ENCODE measurements around the gene CLSTN1.
"Not testable (repeated sequence)": the region's sequence is repeated elsewhere in the genome, so short reads cannot be mapped to it uniquely, and the experiment has no call there.

CLSTN1 gene

DNA sequence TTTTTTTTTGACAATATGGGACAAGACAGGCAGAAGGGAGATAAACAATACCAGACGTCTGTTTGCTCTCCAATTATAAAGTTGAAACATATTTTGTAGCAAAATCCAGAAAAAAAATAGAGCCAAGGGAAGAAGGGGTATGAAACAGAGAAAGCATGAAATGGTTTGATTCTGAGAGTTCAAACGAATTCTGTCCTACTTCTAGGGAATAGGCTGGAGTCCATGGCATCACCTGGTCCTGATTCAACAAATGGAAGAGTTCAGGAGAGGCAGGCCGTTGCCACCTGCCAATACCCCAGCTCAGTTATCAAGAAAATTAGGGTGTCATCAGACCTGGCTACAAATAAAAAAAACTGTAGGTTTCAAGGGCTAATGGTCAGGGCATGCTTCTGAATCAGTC is 71.8 kb downstream of the CLSTN1 start:
- H3K36me3 ChIP-seq (ENCODE audit: control insufficient read depth, insufficient read depth, low read length), result peaks cover 37% of the 10 kb centered on the region
- no peak overlapping the region for H3K27ac ChIP-seq (ENCODE audit: insufficient read depth, low read depth, low read length, poor library complexity, severe bottlenecking)
- peaks cover 10% of the 10 kb centered on the region for H3K4me1 ChIP-seq (ENCODE audit: control insufficient read depth, insufficient read depth, low read length)
- H3K4me3 ChIP-seq (ENCODE audit: insufficient read depth, low read depth, low read length), result no peak overlapping the region
- no peaks in the 10 kb centered on the region for H3K27me3 ChIP-seq (ENCODE audit: control insufficient read depth, insufficient read depth, low read length, poor library complexity, severe bottlenecking)
- no peaks in the 10 kb centered on the region for H3K9me3 ChIP-seq (ENCODE audit: control insufficient read depth, low read length)
- 92 to 95% methylated on average over 3 of the region's 3 CpGs for WGBS, 2 experiments

DNA sequence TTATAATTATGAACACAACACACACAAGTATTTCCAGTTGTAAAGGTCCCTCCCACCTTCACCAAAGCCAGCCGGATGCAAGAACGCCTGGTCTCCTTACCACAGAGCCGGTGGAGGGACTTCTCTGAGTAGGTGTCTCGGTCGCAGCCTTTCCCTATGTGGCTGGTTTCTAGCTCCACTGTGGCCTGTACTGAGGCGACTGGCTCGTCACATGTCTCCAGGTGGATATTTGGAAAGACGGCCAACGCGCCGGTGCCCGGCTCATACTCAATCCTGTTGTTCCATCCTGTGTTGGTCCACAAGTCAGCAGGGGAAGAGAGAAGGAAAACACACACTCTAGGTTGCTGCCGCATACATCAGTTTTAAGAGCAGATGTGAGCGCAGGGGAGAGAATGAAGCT is 74.4 kb downstream of the CLSTN1 start:
- H3K27me3 ChIP-seq (ENCODE audit: control insufficient read depth, insufficient read depth, low read length, poor library complexity, severe bottlenecking), result no peaks in the 10 kb centered on the region
- H3K4me3 ChIP-seq (ENCODE audit: insufficient read depth, low read depth, low read length), result no peak overlapping the region
- peaks cover 3% of the 10 kb centered on the region for H3K4me1 ChIP-seq (ENCODE audit: control insufficient read depth, insufficient read depth, low read length)
- peaks cover 37% of the 10 kb centered on the region for H3K36me3 ChIP-seq (ENCODE audit: control insufficient read depth, insufficient read depth, low read length)
- WGBS, 2 experiments, result 98% methylated on average over 14 of the region's 14 CpGs
- H3K27ac ChIP-seq (ENCODE audit: insufficient read depth, low read depth, low read length, poor library complexity, severe bottlenecking), result no peak overlapping the region
- H3K9me3 ChIP-seq (ENCODE audit: control insufficient read depth, low read length), result no peaks in the 10 kb centered on the region

DNA sequence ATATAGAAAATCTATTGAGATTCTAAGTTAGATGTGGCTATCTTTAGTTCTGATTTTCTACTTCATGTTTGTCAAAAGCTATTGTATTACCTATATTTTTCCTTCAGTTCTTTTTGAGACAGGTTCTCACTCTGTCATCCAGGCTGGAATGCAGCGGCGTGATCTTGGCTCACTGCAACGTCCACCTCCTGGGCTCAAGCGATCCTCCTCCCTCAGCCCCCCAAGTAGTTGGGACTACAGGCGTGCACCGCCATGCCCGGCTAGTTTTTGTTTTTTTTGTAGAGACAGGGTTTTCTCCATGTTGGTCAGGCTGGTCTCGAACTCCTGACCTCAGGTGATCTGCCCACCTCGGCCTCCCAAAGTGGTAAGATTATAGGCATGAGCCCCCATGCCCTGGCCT is 75.4 kb downstream of the CLSTN1 start:
- H3K27ac ChIP-seq (ENCODE audit: insufficient read depth, low read depth, low read length, poor library complexity, severe bottlenecking); H3K9me3 ChIP-seq (ENCODE audit: control insufficient read depth, low read length); H3K4me1 ChIP-seq (ENCODE audit: control insufficient read depth, insufficient read depth, low read length); H3K4me3 ChIP-seq (ENCODE audit: insufficient read depth, low read depth, low read length); H3K27me3 ChIP-seq (ENCODE audit: control insufficient read depth, insufficient read depth, low read length, poor library complexity, severe bottlenecking): not testable (repeated sequence)
- WGBS, 2 experiments, result 87 to 91% methylated on average over 9 of the region's 9 CpGs
- H3K36me3 ChIP-seq (ENCODE audit: control insufficient read depth, insufficient read depth, low read length), result peaks cover 46% of the 10 kb centered on the region

DNA sequence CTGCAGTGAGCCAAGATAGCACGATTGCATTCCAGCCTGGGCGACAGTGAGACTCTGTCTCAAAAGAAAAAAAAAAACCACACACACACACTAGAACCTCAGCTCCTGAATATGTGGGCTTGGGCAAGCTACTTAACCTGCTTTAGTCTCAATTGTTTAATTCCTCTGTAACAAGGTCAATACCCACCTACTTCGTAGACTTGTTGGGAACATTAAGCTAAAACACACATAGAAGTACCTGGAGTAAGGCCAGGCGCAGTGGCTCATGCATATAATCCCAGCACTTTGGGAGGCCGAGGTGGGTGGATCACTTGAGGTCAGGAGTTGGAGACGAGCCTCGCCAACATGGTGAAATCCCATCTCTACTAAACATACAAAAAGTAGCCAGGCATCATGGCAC is 77.1 kb downstream of the CLSTN1 start:
- H3K36me3 ChIP-seq (ENCODE audit: control insufficient read depth, insufficient read depth, low read length), result peaks cover 61% of the 10 kb centered on the region
- H3K27me3 ChIP-seq (ENCODE audit: control insufficient read depth, insufficient read depth, low read length, poor library complexity, severe bottlenecking), result no peaks in the 10 kb centered on the region
- H3K4me3 ChIP-seq (ENCODE audit: insufficient read depth, low read depth, low read length), result no peak overlapping the region
- no peaks in the 10 kb centered on the region for H3K9me3 ChIP-seq (ENCODE audit: control insufficient read depth, low read length)
- 88 to 92% methylated on average over 7 of the region's 7 CpGs for WGBS, 2 experiments
- H3K4me1 ChIP-seq (ENCODE audit: control insufficient read depth, insufficient read depth, low read length), result no peaks in the 10 kb centered on the region
- H3K27ac ChIP-seq (ENCODE audit: insufficient read depth, low read depth, low read length, poor library complexity, severe bottlenecking), result no peak overlapping the region

DNA sequence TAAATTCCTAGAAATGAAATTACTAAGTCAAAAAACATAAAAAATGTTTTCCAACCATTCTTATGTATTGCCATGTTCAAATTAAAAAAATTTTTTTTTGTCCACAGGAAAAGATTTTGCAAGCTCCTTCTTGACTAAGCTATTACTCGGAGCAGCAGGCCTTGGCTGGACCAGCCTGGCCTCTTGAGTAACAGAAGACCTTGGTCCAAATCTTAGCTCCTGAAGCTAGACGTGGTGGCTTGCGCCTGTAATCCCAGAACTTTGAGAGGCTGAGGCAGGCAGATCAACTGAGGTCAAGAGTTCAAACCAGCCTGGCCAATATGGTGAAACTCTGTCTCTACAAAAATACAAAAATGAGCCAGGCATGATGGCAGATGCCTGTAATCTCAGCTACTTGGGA is 77.6 kb downstream of the CLSTN1 start:
- peaks cover 62% of the 10 kb centered on the region for H3K36me3 ChIP-seq (ENCODE audit: control insufficient read depth, insufficient read depth, low read length)
- 93 to 97% methylated on average over 3 of the region's 3 CpGs for WGBS, 2 experiments
- no peaks in the 10 kb centered on the region for H3K27me3 ChIP-seq (ENCODE audit: control insufficient read depth, insufficient read depth, low read length, poor library complexity, severe bottlenecking)

DNA sequence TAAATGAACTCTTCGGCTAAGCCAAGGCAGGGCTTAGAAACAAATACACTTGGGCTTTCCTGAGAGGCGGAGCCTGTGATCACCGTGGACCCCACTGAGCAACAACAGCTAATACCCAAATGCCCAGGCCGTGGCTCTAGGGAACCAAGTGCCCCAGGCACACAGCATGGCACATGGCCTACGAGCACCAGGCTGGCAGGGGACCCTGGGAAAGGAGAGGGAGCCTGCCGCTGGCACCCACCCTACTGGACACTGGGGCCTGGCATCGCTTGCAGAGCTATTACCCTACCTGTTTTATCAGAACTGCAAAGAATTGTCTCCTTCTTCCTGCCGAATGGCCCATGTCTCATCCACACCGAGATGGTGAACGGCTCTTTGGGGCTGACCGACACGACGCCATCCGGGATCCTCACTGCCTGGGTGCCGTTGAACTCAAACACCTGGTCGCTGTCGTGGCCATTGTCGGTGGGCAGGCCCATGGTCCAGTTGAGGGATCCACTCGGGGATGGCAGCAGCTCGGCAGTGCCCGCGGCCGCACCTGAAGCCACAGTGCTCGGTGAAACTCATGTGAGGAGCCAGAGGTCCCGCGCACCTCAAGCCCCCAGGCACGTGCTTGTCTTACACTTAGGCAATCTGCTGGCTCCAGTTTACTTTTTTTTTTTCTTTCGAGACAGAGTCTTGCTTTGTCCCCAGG is 79.5 kb downstream of the CLSTN1 start:
- whole genome bisulfite sequencing, 2 experiments, result 95 to 97% methylated on average over 28 of the region's 28 CpGs
- Histone ChIP-seq H3K4me3 (ENCODE audit: insufficient read depth, low read depth, low read length) (no peak overlapping the region), H3K36me3 (ENCODE audit: control insufficient read depth, insufficient read depth, low read length) (peaks cover 53% of the 10 kb centered on the region), H3K27ac (ENCODE audit: insufficient read depth, low read depth, low read length, poor library complexity, severe bottlenecking) (no peak overlapping the region), H3K4me1 (ENCODE audit: control insufficient read depth, insufficient read depth, low read length) (no peaks in the 10 kb centered on the region), H3K9me3 (ENCODE audit: control insufficient read depth, low read length) (no peaks in the 10 kb centered on the region), H3K27me3 (ENCODE audit: control insufficient read depth, insufficient read depth, low read length, poor library complexity, severe bottlenecking) (no peaks in the 10 kb centered on the region)

More for the DNA sequence above, 77.6 kb downstream of the CLSTN1 start:
- Histone ChIP-seq H3K4me1 (ENCODE audit: control insufficient read depth, insufficient read depth, low read length) (no peaks in the 10 kb centered on the region), H3K27ac (ENCODE audit: insufficient read depth, low read depth, low read length, poor library complexity, severe bottlenecking) (no peak overlapping the region), H3K9me3 (ENCODE audit: control insufficient read depth, low read length) (no peaks in the 10 kb centered on the region), H3K4me3 (ENCODE audit: insufficient read depth, low read depth, low read length) (no peak overlapping the region)

DNA sequence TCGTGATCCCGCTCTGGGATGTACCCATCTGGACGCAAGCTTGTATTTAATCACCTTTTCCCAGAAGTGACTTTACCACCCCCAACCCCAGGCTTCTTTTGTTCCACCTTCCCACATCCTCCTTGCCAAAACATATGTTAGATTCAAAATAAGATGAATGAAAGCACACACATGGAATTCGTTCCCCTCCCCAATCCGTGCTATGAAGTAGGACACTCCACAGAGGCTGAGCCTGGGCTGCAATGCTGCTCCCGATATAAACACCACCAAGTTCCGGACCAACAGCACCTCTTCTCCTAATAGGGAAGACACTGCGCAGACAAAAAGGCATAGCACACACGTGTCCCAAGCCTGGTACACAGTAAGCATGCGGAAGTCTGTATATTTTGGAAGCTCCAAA is 86.1 kb downstream of the CLSTN1 start:
- Histone ChIP-seq H3K9me3 (ENCODE audit: control insufficient read depth, low read length) (no peaks in the 10 kb centered on the region), H3K27me3 (ENCODE audit: control insufficient read depth, insufficient read depth, low read length, poor library complexity, severe bottlenecking) (no peaks in the 10 kb centered on the region), H3K36me3 (ENCODE audit: control insufficient read depth, insufficient read depth, low read length) (peaks cover 63% of the 10 kb centered on the region), H3K4me3 (ENCODE audit: insufficient read depth, low read depth, low read length) (no peak overlapping the region), H3K27ac (ENCODE audit: insufficient read depth, low read depth, low read length, poor library complexity, severe bottlenecking) (no peak overlapping the region), H3K4me1 (ENCODE audit: control insufficient read depth, insufficient read depth, low read length) (no peaks in the 10 kb centered on the region)
- 94 to 95% methylated on average over 10 of the region's 10 CpGs for WGBS, 2 experiments

DNA sequence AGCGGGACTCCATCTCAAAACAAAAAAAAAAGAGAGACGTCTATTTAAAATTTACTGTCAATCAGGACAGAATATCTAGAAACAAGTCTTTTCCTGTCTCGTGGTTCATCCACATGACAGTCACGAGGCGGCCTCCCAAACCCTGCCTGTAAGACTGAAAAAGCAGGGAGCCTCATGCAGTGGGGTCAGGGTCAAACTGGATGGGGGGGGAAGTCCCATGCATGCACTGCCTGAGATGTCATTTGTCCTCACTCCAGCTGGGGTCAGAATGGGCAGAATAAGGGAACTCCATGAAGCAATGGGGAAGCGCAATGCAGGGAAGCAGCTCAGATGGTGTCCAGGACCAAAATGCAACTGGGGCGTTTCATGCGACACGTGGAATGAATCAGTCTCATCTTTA is 86.7 kb downstream of the CLSTN1 start:
- Histone ChIP-seq H3K4me3 (ENCODE audit: insufficient read depth, low read depth, low read length) (no peak overlapping the region), H3K4me1 (ENCODE audit: control insufficient read depth, insufficient read depth, low read length) (no peaks in the 10 kb centered on the region), H3K9me3 (ENCODE audit: control insufficient read depth, low read length) (no peaks in the 10 kb centered on the region), H3K36me3 (ENCODE audit: control insufficient read depth, insufficient read depth, low read length) (peaks cover 64% of the 10 kb centered on the region), H3K27me3 (ENCODE audit: control insufficient read depth, insufficient read depth, low read length, poor library complexity, severe bottlenecking) (no peaks in the 10 kb centered on the region), H3K27ac (ENCODE audit: insufficient read depth, low read depth, low read length, poor library complexity, severe bottlenecking) (no peak overlapping the region)
- 94 to 97% methylated on average over 9 of the region's 9 CpGs for WGBS, 2 experiments

DNA sequence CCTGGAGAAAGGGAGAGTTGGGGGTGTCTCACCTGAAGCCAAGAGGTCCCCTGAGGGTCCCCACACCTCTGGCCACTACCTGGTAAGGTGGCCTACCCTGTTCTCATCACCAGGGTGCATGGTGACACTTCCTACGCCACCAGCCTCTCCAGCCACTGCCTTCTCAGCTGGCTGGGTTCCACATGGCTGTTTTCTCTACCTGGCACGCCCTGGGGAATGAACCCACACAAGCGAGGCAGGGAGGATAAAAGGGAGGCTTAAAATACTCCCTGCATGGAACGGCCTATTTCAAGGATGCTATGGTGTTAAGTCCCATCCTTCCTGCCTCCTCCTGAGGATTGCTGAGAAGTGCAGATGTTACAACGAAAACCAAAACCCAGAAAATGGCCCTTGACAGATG is 87.5 kb downstream of the CLSTN1 start:
- WGBS, 2 experiments, result 96 to 98% methylated on average over 5 of the region's 5 CpGs
- Histone ChIP-seq H3K27me3 (ENCODE audit: control insufficient read depth, insufficient read depth, low read length, poor library complexity, severe bottlenecking) (no peaks in the 10 kb centered on the region), H3K27ac (ENCODE audit: insufficient read depth, low read depth, low read length, poor library complexity, severe bottlenecking) (no peak overlapping the region), H3K4me1 (ENCODE audit: control insufficient read depth, insufficient read depth, low read length) (no peaks in the 10 kb centered on the region), H3K9me3 (ENCODE audit: control insufficient read depth, low read length) (no peaks in the 10 kb centered on the region), H3K4me3 (ENCODE audit: insufficient read depth, low read depth, low read length) (no peak overlapping the region), H3K36me3 (ENCODE audit: control insufficient read depth, insufficient read depth, low read length) (peaks cover 65% of the 10 kb centered on the region)

DNA sequence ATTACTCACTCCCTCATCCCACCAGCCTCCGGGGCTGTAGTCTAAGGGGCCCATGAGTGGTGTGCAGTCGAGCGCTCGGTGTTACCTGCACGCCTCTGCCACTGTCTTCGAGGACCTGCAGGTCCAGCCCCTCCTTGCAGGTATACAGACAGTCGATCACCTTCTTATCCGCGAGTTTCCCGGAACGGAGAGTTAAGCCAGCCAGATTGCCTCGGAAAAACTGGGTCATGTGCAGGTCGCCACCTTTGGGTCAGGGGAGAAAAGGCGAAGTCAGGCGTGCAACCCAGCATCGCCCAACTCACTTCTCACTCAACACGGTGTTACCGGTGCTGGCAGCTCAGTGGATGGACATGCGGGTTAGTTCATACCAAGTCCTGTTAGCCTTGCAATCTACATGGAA is 88.0 kb downstream of the CLSTN1 start:
- Histone ChIP-seq H3K27me3 (ENCODE audit: control insufficient read depth, insufficient read depth, low read length, poor library complexity, severe bottlenecking) (no peaks in the 10 kb centered on the region), H3K4me3 (ENCODE audit: insufficient read depth, low read depth, low read length) (no peak overlapping the region), H3K4me1 (ENCODE audit: control insufficient read depth, insufficient read depth, low read length) (no peaks in the 10 kb centered on the region), H3K27ac (ENCODE audit: insufficient read depth, low read depth, low read length, poor library complexity, severe bottlenecking) (no peak overlapping the region), H3K36me3 (ENCODE audit: control insufficient read depth, insufficient read depth, low read length) (peaks cover 65% of the 10 kb centered on the region), H3K9me3 (ENCODE audit: control insufficient read depth, low read length) (no peaks in the 10 kb centered on the region)
- 94 to 97% methylated on average over 19 of the region's 19 CpGs for WGBS, 2 experiments
